ENCODE data around the gene TUBGCP2.

DNA sequence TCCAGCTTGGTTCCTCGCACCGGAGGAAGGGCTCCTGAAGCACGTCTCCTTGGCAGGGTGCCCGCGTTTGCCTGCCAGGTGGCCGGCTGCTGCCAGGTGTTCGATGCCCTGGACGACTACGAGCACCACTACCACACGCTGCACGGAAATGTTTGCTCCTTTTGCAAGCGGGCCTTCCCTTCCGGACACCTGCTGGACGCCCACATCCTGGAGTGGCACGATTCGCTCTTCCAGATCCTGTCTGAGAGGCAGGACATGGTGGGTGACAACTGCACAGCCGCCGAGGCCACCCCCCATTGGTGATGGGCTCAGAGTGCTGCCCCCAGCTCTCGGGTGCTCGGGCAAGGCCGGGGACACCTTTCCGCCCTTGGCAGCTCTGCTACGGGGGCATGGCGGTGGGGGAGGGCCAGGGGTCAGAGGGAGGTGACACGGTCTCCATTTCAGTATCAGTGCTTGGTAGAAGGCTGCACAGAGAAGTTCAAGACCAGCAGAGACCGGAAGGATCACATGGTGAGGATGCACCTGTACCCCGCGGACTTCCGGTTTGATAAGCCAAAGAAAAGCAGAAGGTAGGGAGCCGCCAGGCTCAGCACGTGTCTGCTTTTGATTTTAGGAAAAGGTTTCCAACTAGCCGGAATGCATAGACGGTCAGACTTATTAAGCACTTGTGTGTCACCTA is 1.2 kb upstream of the TUBGCP2 start:
- TF ChIP-seq EZH2 (IDR thresholded peaks at IDR 0.05) (no peak), POLR2AphosphoS5 (IDR thresholded peaks at IDR 0.05; ENCODE audit: borderline replicate concordance, low read depth, low read length) (no peak), FOXP2 (optimal IDR thresholded peaks at IDR 0.05; ENCODE audit: control extremely low read depth, extremely low read length, insufficient read depth) (no peak)

All from SK-N-MC (cell line).